ENCODE results near the gene GCG.

- TF ChIP-seq, protein P1, sequence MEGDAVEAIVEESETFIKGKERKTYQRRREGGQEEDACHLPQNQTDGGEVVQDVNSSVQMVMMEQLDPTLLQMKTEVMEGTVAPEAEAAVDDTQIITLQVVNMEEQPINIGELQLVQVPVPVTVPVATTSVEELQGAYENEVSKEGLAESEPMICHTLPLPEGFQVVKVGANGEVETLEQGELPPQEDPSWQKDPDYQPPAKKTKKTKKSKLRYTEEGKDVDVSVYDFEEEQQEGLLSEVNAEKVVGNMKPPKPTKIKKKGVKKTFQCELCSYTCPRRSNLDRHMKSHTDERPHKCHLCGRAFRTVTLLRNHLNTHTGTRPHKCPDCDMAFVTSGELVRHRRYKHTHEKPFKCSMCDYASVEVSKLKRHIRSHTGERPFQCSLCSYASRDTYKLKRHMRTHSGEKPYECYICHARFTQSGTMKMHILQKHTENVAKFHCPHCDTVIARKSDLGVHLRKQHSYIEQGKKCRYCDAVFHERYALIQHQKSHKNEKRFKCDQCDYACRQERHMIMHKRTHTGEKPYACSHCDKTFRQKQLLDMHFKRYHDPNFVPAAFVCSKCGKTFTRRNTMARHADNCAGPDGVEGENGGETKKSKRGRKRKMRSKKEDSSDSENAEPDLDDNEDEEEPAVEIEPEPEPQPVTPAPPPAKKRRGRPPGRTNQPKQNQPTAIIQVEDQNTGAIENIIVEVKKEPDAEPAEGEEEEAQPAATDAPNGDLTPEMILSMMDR (IDR thresholded peaks at IDR 0.05; ENCODE audit: low read depth, low read length, missing input control) = no peak
- TF ChIP-seq RAD21 (IDR thresholded peaks at IDR 0.05) = no peak
- no peak for TF ChIP-seq SP1 (IDR thresholded peaks at IDR 0.05)
- TF ChIP-seq RXRA (IDR thresholded peaks at IDR 0.05) = no peak
These were observed 46.2 kb upstream of the GCG start for GRCh38 chr2:162198239-162198638.
